Neural progenitor cell (in vitro differentiated cells): ENCODE data around the gene PLCZ1.

ENCODE experiments used
- EZH2 ChIP-seq: fragments of 200-600 bp; sonication (generic); IDR thresholded peaks from 2 replicates; pipeline ENCODE4 v1.6.1; 2017; ENCODE audit warnings: antibody characterized with exemption, mild to moderate bottlenecking, moderate library complexity
- TF ChIP-seq, protein P1 (sequence below): fragments of 200-600 bp; sonication (generic); IDR thresholded peaks from 2 replicates; pipeline ENCODE4 v1.5.1; 2017; ENCODE audit warnings: antibody characterized with exemption, mild to moderate bottlenecking

DNA sequence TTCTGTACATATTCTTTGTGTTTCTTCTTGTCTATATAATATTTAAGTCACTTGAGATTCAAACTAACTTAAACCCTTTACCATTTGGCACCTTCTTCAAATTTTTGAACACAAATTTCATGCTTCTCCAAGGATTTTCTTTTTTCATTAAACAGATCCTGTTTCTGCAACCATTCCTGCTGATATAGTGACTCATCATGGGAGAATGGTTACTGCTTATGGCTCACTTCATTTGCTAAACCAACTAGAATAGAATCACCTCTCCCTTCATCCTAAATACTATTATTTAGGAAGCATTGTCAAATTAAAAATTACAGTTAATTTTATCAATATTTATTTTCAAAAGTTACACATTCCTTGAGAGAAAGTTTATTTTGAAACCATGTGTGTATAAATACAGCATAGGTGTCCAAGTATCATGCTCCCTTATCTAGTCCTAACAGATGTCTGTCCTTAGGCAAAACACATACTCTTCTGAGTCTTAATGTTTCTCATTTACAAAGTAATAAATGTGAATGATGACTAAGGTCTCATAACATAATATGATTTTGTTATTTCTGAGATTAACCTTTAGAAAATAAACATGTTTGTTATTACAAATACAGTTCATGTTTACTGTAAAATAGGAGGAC lies 40.7 kb downstream of the PLCZ1 start:
- TF ChIP-seq, protein P1, sequence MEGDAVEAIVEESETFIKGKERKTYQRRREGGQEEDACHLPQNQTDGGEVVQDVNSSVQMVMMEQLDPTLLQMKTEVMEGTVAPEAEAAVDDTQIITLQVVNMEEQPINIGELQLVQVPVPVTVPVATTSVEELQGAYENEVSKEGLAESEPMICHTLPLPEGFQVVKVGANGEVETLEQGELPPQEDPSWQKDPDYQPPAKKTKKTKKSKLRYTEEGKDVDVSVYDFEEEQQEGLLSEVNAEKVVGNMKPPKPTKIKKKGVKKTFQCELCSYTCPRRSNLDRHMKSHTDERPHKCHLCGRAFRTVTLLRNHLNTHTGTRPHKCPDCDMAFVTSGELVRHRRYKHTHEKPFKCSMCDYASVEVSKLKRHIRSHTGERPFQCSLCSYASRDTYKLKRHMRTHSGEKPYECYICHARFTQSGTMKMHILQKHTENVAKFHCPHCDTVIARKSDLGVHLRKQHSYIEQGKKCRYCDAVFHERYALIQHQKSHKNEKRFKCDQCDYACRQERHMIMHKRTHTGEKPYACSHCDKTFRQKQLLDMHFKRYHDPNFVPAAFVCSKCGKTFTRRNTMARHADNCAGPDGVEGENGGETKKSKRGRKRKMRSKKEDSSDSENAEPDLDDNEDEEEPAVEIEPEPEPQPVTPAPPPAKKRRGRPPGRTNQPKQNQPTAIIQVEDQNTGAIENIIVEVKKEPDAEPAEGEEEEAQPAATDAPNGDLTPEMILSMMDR, result no peak
- TF ChIP-seq EZH2, result no peak
